Common myeloid progenitor, CD34-positive (primary cell): Measurements from ENCODE around the gene TNFRSF11A.

Experiments used
- CTCF ChIA-PET: fragments of 350-600 bp; sonication (Branson Sonifier 250); formaldehyde crosslinking; loops from one replicate; lab custom pipeline; 2021; ENCODE audit warnings: antibody characterized with exemption; lab: Charles Lee
- POLR2A ChIA-PET: fragments of 350-600 bp; sonication (Branson Sonifier 250); formaldehyde crosslinking; loops from one replicate; lab custom pipeline; 2021; ENCODE audit warnings: antibody characterized with exemption; lab: Charles Lee
- DNase-seq, 3 donors: peaks; one replicate each; pipeline versions ENCODE4 v3.0.0 to v3.0.0-alpha.2; 2013
- H3K27ac ChIP-seq, 2 experiments: 1 replicate in 1 of 2; 2 replicates in 1 of 2; pipeline ENCODE4 v1.7.0; 2013; ENCODE audit warnings: inconsistent platforms in 2 of 2, low read length in 2 of 2, mild to moderate bottlenecking in 2 of 2, low read depth in 1 of 2, moderate library complexity in 1 of 2; ENCODE audit not compliant: severe bottlenecking in 2 of 2, insufficient read depth in 1 of 2, poor library complexity in 1 of 2
- H3K27me3 ChIP-seq, 5 experiments: replicated peaks in 2 of 5; 1 replicate in 3 of 5; 2 replicates in 2 of 5; pipeline versions ENCODE4 v1.6.1 to v1.7.0; 2013; ENCODE audit warnings: low read length in 4 of 5, mild to moderate bottlenecking in 2 of 5, moderate library complexity in 2 of 5, inconsistent platforms in 1 of 5; ENCODE audit not compliant: insufficient read depth in 5 of 5, control insufficient read depth in 4 of 5
- H3K36me3 ChIP-seq, 4 experiments: 1 replicate in 2 of 4; 2 replicates in 2 of 4; pipeline versions ENCODE4 v1.6.1 to v1.7.0; 2013; ENCODE audit warnings: low read length in 3 of 4, control low read depth in 1 of 4, mild to moderate bottlenecking in 1 of 4; ENCODE audit not compliant: control insufficient read depth in 4 of 4, insufficient read depth in 4 of 4
- H3K4me1 ChIP-seq, 4 experiments: 1 replicate in 3 of 4; 2 replicates in 1 of 4; pipeline versions ENCODE4 v1.6.1 to v1.7.1; 2013; ENCODE audit warnings: low read length in 3 of 4, mild to moderate bottlenecking in 3 of 4, control low read depth in 1 of 4, inconsistent platforms in 1 of 4, moderate library complexity in 1 of 4; ENCODE audit not compliant: control insufficient read depth in 4 of 4, insufficient read depth in 4 of 4; ENCODE audit errors: control extremely low read depth in 1 of 4
- H3K4me3 ChIP-seq, 7 experiments: 1 replicate in 4 of 7; 2 replicates in 3 of 7; pipeline versions ENCODE4 v1.5.1 to v1.7.0; 2013; ENCODE audit warnings: mild to moderate bottlenecking in 7 of 7, low read length in 6 of 7, moderate library complexity in 6 of 7, inconsistent platforms in 2 of 7, low read depth in 2 of 7, control low read depth in 1 of 7; ENCODE audit not compliant: insufficient read depth in 4 of 7, control insufficient read depth in 1 of 7; ENCODE audit errors: extremely low read depth in 1 of 7
- H3K9me3 ChIP-seq, 5 experiments: 1 replicate in 4 of 5; 2 replicates in 1 of 5; pipeline versions ENCODE4 v1.6.1 to v1.7.1; 2013; ENCODE audit warnings: low read length in 4 of 5, mild to moderate bottlenecking in 2 of 5, inconsistent platforms in 1 of 5, low read depth in 1 of 5, moderate library complexity in 1 of 5; ENCODE audit not compliant: control insufficient read depth in 4 of 5, insufficient read depth in 2 of 5; ENCODE audit errors: control extremely low read depth in 1 of 5
- WGBS: methylation state at CpG from one replicate; pipeline ENCODE4 v1.1.5; 2013; ENCODE audit not compliant: insufficient coverage; 5-methylcytosine and 5-hydroxymethylcytosine counted together

Gene TNFRSF11A

GRCh38 chr18:62420513-62421209 lies 95.6 kb downstream of the TNFRSF11A start:
- H3K36me3 ChIP-seq = no peaks in the 10 kb centered on the region
- no peaks in the 10 kb centered on the region for H3K27me3 ChIP-seq
- ChIA-PET CTCF (interaction anchor here (0.6 to 3.2 kb wide), 11 partner anchors 7 to 158 kb away, joined by 3 to 10 read pairs (median 4); partner anchors contain the start of gene ZCCHC2), POLR2A (interaction anchor here (0.5 to 0.6 kb wide), 2 partner anchors 97 to 306 kb away, joined by 3 read pairs; no protein-coding TSS in a partner anchor)
- H3K4me1 ChIP-seq = peaks cover 8 to 16% (median 14%) of the 10 kb centered on the region in 4 experiments
- H3K27ac ChIP-seq = peak overlapping the region; percentile 71 to 87
- WGBS = 0% methylated on average over 8 of the region's 9 CpGs
- peak overlapping the region in 6 of 7 experiments; percentile 3 to 62 (median 44) for H3K4me3 ChIP-seq
- no peaks in the 10 kb centered on the region for H3K9me3 ChIP-seq
- peak; percentile 93 to 97 (median 97) for DNase-seq

GRCh38 chr18:62425465-62426190 lies 100.5 kb downstream of the TNFRSF11A start:
- no peaks in the 10 kb centered on the region for H3K27me3 ChIP-seq
- CTCF ChIA-PET = interaction anchor here (0.6 to 3.1 kb wide), 22 partner anchors 8 to 160 kb away, joined by 3 to 16 read pairs (median 4); partner anchors contain the start of gene ZCCHC2
- peaks cover 2 to 22% (median 11%) of the 10 kb centered on the region in 4 experiments for H3K4me1 ChIP-seq
- peaks cover 0 to 6% (median 2%) of the 10 kb centered on the region in 5 experiments for H3K9me3 ChIP-seq
- no peak overlapping the region for H3K27ac ChIP-seq
- POLR2A ChIA-PET = interaction anchor here (1.0 kb wide), 1 partner anchor 100 kb away, joined by 3 read pairs; no protein-coding TSS in a partner anchor
- peak overlapping the region in 2 of 7 experiments; percentile 51 to 53 for H3K4me3 ChIP-seq
- 12% methylated on average over 14 of the region's 14 CpGs for WGBS
- peak; percentile 93 to 96 (median 94) for DNase-seq
- no peaks in the 10 kb centered on the region for H3K36me3 ChIP-seq

GRCh38 chr18:62426191-62426488 lies 101.0 kb downstream of the TNFRSF11A start:
- WGBS = 57% methylated on average over 2 of the region's 3 CpGs

GRCh38 chr18:62432176-62432575 lies 107.1 kb downstream of the TNFRSF11A start:
- Histone ChIP-seq H3K27ac (no peak overlapping the region), H3K9me3 (peaks cover 0 to 6% (median 2%) of the 10 kb centered on the region in 5 experiments), H3K4me3 (no peak overlapping the region), H3K27me3 (no peaks in the 10 kb centered on the region), H3K36me3 (no peaks in the 10 kb centered on the region), H3K4me1 (peaks cover 0 to 3% (median 1%) of the 10 kb centered on the region in 4 experiments)
- CTCF ChIA-PET = no interaction called here
- 94% methylated on average over 3 of the region's 4 CpGs for WGBS
- POLR2A ChIA-PET = interaction anchor here (1.0 kb wide), 1 partner anchor 91 kb away, joined by 3 read pairs; the partner anchor contains the start of gene ZCCHC2
- no peak for DNase-seq

More at GRCh38 chr18:62426191-62426488, 101.0 kb downstream of the TNFRSF11A start:
- POLR2A ChIA-PET = interaction anchor here (1.0 kb wide), 1 partner anchor 100 kb away, joined by 3 read pairs; no protein-coding TSS in a partner anchor
- H3K27ac ChIP-seq = no peak overlapping the region
- DNase-seq = no peak
- H3K9me3 ChIP-seq = peaks cover 0 to 6% (median 2%) of the 10 kb centered on the region in 5 experiments
- no peaks in the 10 kb centered on the region for H3K27me3 ChIP-seq
- peaks cover 0 to 18% (median 7%) of the 10 kb centered on the region in 4 experiments for H3K4me1 ChIP-seq
- no peaks in the 10 kb centered on the region for H3K36me3 ChIP-seq
- no peak overlapping the region for H3K4me3 ChIP-seq
- CTCF ChIA-PET = interaction anchor here (0.6 to 3.1 kb wide), 21 partner anchors 9 to 160 kb away, joined by 3 to 16 read pairs (median 4); partner anchors contain the start of gene ZCCHC2

GRCh38 chr18:62434798-62435197 lies 109.7 kb downstream of the TNFRSF11A start:
- Histone ChIP-seq H3K9me3 (peaks cover 0 to under 1% (median 0%) of the 10 kb centered on the region in 5 experiments), H3K27me3 (no peaks in the 10 kb centered on the region), H3K4me3 (no peak overlapping the region), H3K36me3 (no peaks in the 10 kb centered on the region), H3K4me1 (peaks cover 0 to 16% (median 9%) of the 10 kb centered on the region in 4 experiments), H3K27ac (no peak overlapping the region)
- ChIA-PET CTCF (no interaction called here), POLR2A (interaction anchor here (0.6 kb wide), 1 partner anchor 88 kb away, joined by 3 read pairs; no protein-coding TSS in a partner anchor)
- WGBS = 81% methylated on average over 3 of the region's 4 CpGs
- DNase-seq = no peak

GRCh38 chr18:62435435-62436031 lies 110.4 kb downstream of the TNFRSF11A start:
- Histone ChIP-seq H3K9me3 (no peaks in the 10 kb centered on the region), H3K36me3 (no peaks in the 10 kb centered on the region), H3K4me1 (peaks cover 0 to 16% (median 9%) of the 10 kb centered on the region in 4 experiments), H3K27ac (no peak overlapping the region), H3K4me3 (no peak overlapping the region), H3K27me3 (no peaks in the 10 kb centered on the region)
- DNase-seq = no peak
- CTCF ChIA-PET = interaction anchor here (0.7 to 2.4 kb wide), 2 partner anchors 9 to 14 kb away, joined by 3 to 8 read pairs; no protein-coding TSS in a partner anchor
- WGBS = 97% methylated on average over 7 of the region's 11 CpGs
- POLR2A ChIA-PET = interaction anchor here (0.6 kb wide), 1 partner anchor 89 kb away, joined by 3 read pairs; no protein-coding TSS in a partner anchor
